H1 (cell line): ENCODE data around the gene RETREG1. TPM values are rescaled to one million over a fixed set of nuclear protein-coding genes. Genes with fewer than 3 reads are reported as not detected.

Experiments
- CHD7 ChIP-seq: fragments of 300-600 bp; sonication (generic); IDR thresholded peaks from 2 replicates; pipeline ENCODE4 v1.7.1; 2012; ENCODE audit warnings: low read length, moderate library complexity, mild to moderate bottlenecking, inconsistent platforms; ENCODE audit not compliant: insufficient replicate concordance
- polyA plus RNA-seq, 7 experiments: library from polyadenylated mRNA; depleted of rRNA in 3 of 7; stranded (reverse) in 5 of 7; unstranded in 2 of 7; fragments of >200 nt in 5 of 7; fragments of 200-250 nt in 2 of 7; gene quantifications; 1 replicate in 5 of 7; 2 replicates in 1 of 7; 4 replicates in 1 of 7; pipeline versions ENCODE4 v1.2.1 to v1.2.3, GENCODE V29; 2011 to 2013; ENCODE audit warnings: missing spikeins in 2 of 7, mixed read lengths in 2 of 7
- total RNA-seq: library from RNA; stranded (reverse); fragmentation: NEBNext Ultra II Directional; extraction: Animal tissue kit (Norgen Biotek cat#: 25700); gene quantifications from 2 replicates; pipeline ENCODE4 v1.2.1, GENCODE V29; 2021

RETREG1 gene
- total and polyA plus RNA-seq, 2 of the 8 experiments (the other 6 are each of a cell fraction or from before 2014, with no cell fraction given), result 0.62 to 1.9 TPM

- TF ChIP-seq CHD7, result no peak
Measured at GRCh38 chr5:16431490-16431889, 185.3 kb downstream of the RETREG1 start (continued).
